GM12878 (cell line): Measurements from ENCODE around the gene MCC. TPM values are rescaled to one million over a fixed set of nuclear protein-coding genes. Genes with fewer than 3 reads are reported as not detected.

Experiments
- ATAC-seq: fragments of 200-7000 bp; cut with Tn5 transposase; 3 replicates; pipeline ENCODE4 v1.9.1; 2020; ENCODE audit warnings: mild to moderate bottlenecking, moderate library complexity
- BruUV-seq: library from RNA; stranded (reverse); fragments of 400-500 nt; replicated peaks from 2 replicates; lab custom pipeline; 2021; lab: Mats Ljungman, UMichigan
- CTCF ChIA-PET: fragments of 300-600 bp; sonication (Branson Sonifier 250); formaldehyde crosslinking; extraction: SDS; loops from one replicate; lab custom pipeline; 2021; ENCODE audit warnings: inconsistent platforms; lab: Yijun Ruan, JAX
- POLR2A ChIA-PET: fragments of 350-600 bp; formaldehyde crosslinking; extraction: SDS; loops from one replicate; lab custom pipeline; 2021; ENCODE audit warnings: inconsistent platforms; lab: Charles Lee
- RAD21 ChIA-PET: fragments of 300-600 bp; sonication (Branson Sonifier 250); formaldehyde crosslinking; loops from one replicate; lab custom pipeline; 2023; ENCODE audit warnings: antibody characterized with exemption; ENCODE audit not compliant: unreplicated experiment; lab: Charles Lee
- SMC1A ChIA-PET: fragments of 300-600 bp; sonication (Branson Sonifier 250); formaldehyde crosslinking; loops from one replicate; lab custom pipeline; 2023; ENCODE audit not compliant: unreplicated experiment, uncharacterized antibody; lab: Charles Lee
- DNase-seq: peaks from one replicate; pipeline ENCODE4 v3.0.0-alpha.2; 2011; ENCODE audit warnings: low read depth, low spot score
- FAIRE-seq: peaks from 3 replicates; lab custom pipeline; 2011; peaks lifted over from hg19 to GRCh38; lab: Jason Lieb, UNC
- H2AFZ ChIP-seq: 2 replicates; pipeline ENCODE4 v1.6.0; 2011; ENCODE audit warnings: low read depth, low read length, control low read depth; ENCODE audit not compliant: control insufficient read depth
- H3K27ac ChIP-seq: 2 replicates; pipeline ENCODE4 v1.5.1; 2011; ENCODE audit warnings: control low read depth; ENCODE audit not compliant: control insufficient read depth, insufficient read depth
- H3K27me3 ChIP-seq, 2 experiments: replicated peaks in 1 of 2; 2 replicates each; pipeline versions ENCODE4 v1.6.0 to v1.6.1; 2011; ENCODE audit warnings: low read length in 1 of 2; ENCODE audit not compliant: control insufficient read depth in 2 of 2, insufficient read depth in 2 of 2
- H3K36me3 ChIP-seq, 2 experiments: 2 replicates each; pipeline ENCODE4 v1.5.1; 2011; ENCODE audit warnings: low read length in 1 of 2; ENCODE audit not compliant: control insufficient read depth in 2 of 2, insufficient read depth in 2 of 2
- H3K4me1 ChIP-seq: 2 replicates; pipeline ENCODE4 v1.6.1; 2011; ENCODE audit warnings: mild to moderate bottlenecking, low read length, moderate library complexity, mixed read lengths; ENCODE audit not compliant: control insufficient read depth, insufficient read depth
- H3K4me2 ChIP-seq: 2 replicates; pipeline ENCODE4 v1.6.0; 2011; ENCODE audit warnings: control low read depth; ENCODE audit not compliant: control insufficient read depth, insufficient read depth
- H3K4me3 ChIP-seq: fragments of 200-600 bp; sonication (generic); 2 replicates; pipeline ENCODE4 v1.5.1; 2016
- H3K79me2 ChIP-seq: 2 replicates; pipeline ENCODE4 v1.6.0; 2011; ENCODE audit warnings: low read length; ENCODE audit not compliant: control insufficient read depth, insufficient read depth
- H3K9ac ChIP-seq: 2 replicates; pipeline ENCODE4 v1.8.0; 2011; ENCODE audit warnings: low read length, control low read depth, mixed read lengths; ENCODE audit not compliant: control insufficient read depth, insufficient read depth
- H3K9me3 ChIP-seq: replicated peaks from 3 replicates; pipeline ENCODE4 v1.5.1; 2011; ENCODE audit warnings: mild to moderate bottlenecking, low read length; ENCODE audit not compliant: control insufficient read depth, insufficient read depth
- H4K20me1 ChIP-seq: 2 replicates; pipeline ENCODE4 v1.6.0; 2011; ENCODE audit not compliant: control insufficient read depth, insufficient read depth
- BRCA1 ChIP-seq: IDR thresholded peaks from 2 replicates; pipeline ENCODE4 v1.6.1; 2011; ENCODE audit warnings: low read depth, low read length, improper control_type of control experiment
- CHD4 ChIP-seq: fragments of 200-600 bp; sonication (generic); IDR thresholded peaks from 2 replicates; pipeline ENCODE4 v1.6.1; 2016; ENCODE audit warnings: mild to moderate bottlenecking
- CTCF ChIP-seq, 3 experiments: IDR thresholded peaks in 2 of 3; conservative IDR thresholded peaks in 1 of 3; 2 replicates each; pipeline ENCODE4 v1.5.1; 2011; ENCODE audit warnings: low read depth in 3 of 3, low read length in 3 of 3, mild to moderate bottlenecking in 3 of 3, control low read depth in 2 of 3, moderate library complexity in 2 of 3, inconsistent platforms in 1 of 3, mixed read lengths in 1 of 3; ENCODE audit not compliant: control insufficient read depth in 2 of 3, insufficient read depth in 1 of 3; ENCODE audit errors: extremely low read depth in 1 of 3
- HCFC1 ChIP-seq: fragments of 150-350 bp; IDR thresholded peaks from 2 replicates; pipeline ENCODE4 v1.6.1; 2014; ENCODE audit warnings: low read length
- JUND ChIP-seq: IDR thresholded peaks from 2 replicates; pipeline ENCODE4 v1.6.1; 2012; ENCODE audit warnings: low read depth, mild to moderate bottlenecking, low read length, improper control_type of control experiment, moderate library complexity
- KAT2A ChIP-seq: conservative IDR thresholded peaks from 2 replicates; pipeline ENCODE4 v1.6.1; 2011; ENCODE audit warnings: low read depth, low read length; ENCODE audit not compliant: control insufficient read depth
- MAX ChIP-seq: IDR thresholded peaks from 2 replicates; pipeline ENCODE4 v1.6.1; 2012; ENCODE audit warnings: low read depth, low read length, improper control_type of control experiment
- MEF2A ChIP-seq: IDR thresholded peaks from 2 replicates; pipeline ENCODE4 v1.6.1; 2011; ENCODE audit warnings: low read depth, mild to moderate bottlenecking, low read length, moderate library complexity; ENCODE audit not compliant: insufficient read depth
- RBBP5 ChIP-seq: fragments of 200-600 bp; sonication (generic); conservative IDR thresholded peaks from 2 replicates; pipeline ENCODE4 v1.6.1; 2016
- RCOR1 ChIP-seq: conservative IDR thresholded peaks from 2 replicates; pipeline ENCODE4 v1.6.1; 2012; ENCODE audit warnings: low read depth, low read length, improper control_type of control experiment
- RUNX3 ChIP-seq: IDR thresholded peaks from 2 replicates; pipeline ENCODE4 v1.6.1; 2012; ENCODE audit warnings: low read length, inconsistent platforms
- TBL1XR1 ChIP-seq: IDR thresholded peaks from 2 replicates; pipeline ENCODE4 v1.6.1; 2012; ENCODE audit warnings: low read depth, low read length, improper control_type of control experiment
- TCF7 ChIP-seq: IDR thresholded peaks from 2 replicates; pipeline ENCODE4 v1.6.1; 2014; ENCODE audit warnings: antibody characterized with exemption, borderline replicate concordance
- ZNF24 ChIP-seq: fragments of 450-650 bp; IDR thresholded peaks from 2 replicates; pipeline ENCODE4 v1.6.1; 2017; ENCODE audit warnings: antibody characterized with exemption, mild to moderate bottlenecking
- WGBS: methylation state at CpG from one replicate; pipeline ENCODE4 v1.1.6; 2016; ENCODE audit warnings: low lambda C conversion rate; ENCODE audit not compliant: insufficient replicate concordance, insufficient coverage; ENCODE audit errors: missing lambda C conversion rate; 5-methylcytosine and 5-hydroxymethylcytosine counted together
- in situ Hi-C: fragments of 300-500 bp; cut with MboI; formaldehyde crosslinking; loops from 9 replicates; pipeline ENCODE4 v1.14.3; 2018; ENCODE audit warnings: mixed read lengths
- intact Hi-C: fragments of 100-400 bp; cut with micrococcal nuclease; formaldehyde crosslinking; loops from one replicate; pipeline ENCODE4 v1.14.2; 2022; ENCODE audit not compliant: unreplicated experiment
- polyA plus RNA-seq, 11 experiments: library from polyadenylated mRNA; depleted of rRNA in 4 of 11; unstranded in 6 of 11; stranded (reverse) in 5 of 11; fragments of >200 nt; fragmentation: Nextera tagmentation in 4 of 11; fragmentation: Illumina TruSeq in 1 of 11; extraction: Ambion mirVana in 4 of 11; extraction: Trizol in 1 of 11; gene quantifications; 1 replicate in 1 of 11; 2 replicates in 10 of 11; pipeline versions ENCODE4 v1.2.1 to v1.2.3, GENCODE V29; 2011 to 2016; ENCODE audit warnings: inconsistent platforms in 2 of 11, missing spikeins in 2 of 11, low read depth in 1 of 11
- total RNA-seq, 4 experiments: library from RNA; depleted of rRNA in 3 of 4; stranded (reverse); fragments of >200 nt in 3 of 4; fragmentation: Illumina TruSeq in 1 of 4; extraction: Trizol in 1 of 4; gene quantifications; 2 replicates each; pipeline versions ENCODE4 v1.2.1 to v1.2.3, GENCODE V29; 2013 to 2021
- TF ChIP-seq, protein P1 (sequence below): fragments of 450-650 bp; IDR thresholded peaks from 2 replicates; pipeline ENCODE4 v1.6.1; 2018; ENCODE audit warnings: mild to moderate bottlenecking, low read depth, moderate library complexity; ENCODE audit not compliant: partially characterized antibody
- TF ChIP-seq, protein P2 (sequence below): IDR thresholded peaks from 2 replicates; pipeline ENCODE4 v1.6.1; 2011; ENCODE audit warnings: borderline replicate concordance, low read depth, mild to moderate bottlenecking, moderate library complexity, low read length; ENCODE audit not compliant: insufficient read depth, poor library complexity, severe bottlenecking

The MCC gene
- total and polyA plus RNA-seq, 10 of the 15 experiments (the other 5 are each of a cell fraction or from before 2014, with no cell fraction given): 0.03 to 0.86 (median 0.16) TPM

- H3K4me1 ChIP-seq: no peaks in the 10 kb centered on the region
- H3K27me3 ChIP-seq: no peaks in the 10 kb centered on the region; a peak in 1 of 4 replicates
- ChIA-PET POLR2A (no interaction called here), CTCF (no interaction called here), RAD21 (no interaction called here), SMC1A (no interaction called here)
- H3K9me3 ChIP-seq: no peaks in the 10 kb centered on the region
- WGBS: 60% methylated on average over 4 of the region's 4 CpGs
- H3K36me3 ChIP-seq: no peaks in the 10 kb centered on the region
- ATAC-seq (no peak), FAIRE-seq (no peak), DNase-seq (no peak)
- BruUV-seq: no TSS peak
- no peaks in the 10 kb centered on the region for H4K20me1 ChIP-seq
- H3K4me2 ChIP-seq: no peak overlapping the region
- no peaks in the 10 kb centered on the region for H3K79me2 ChIP-seq
- in situ Hi-C loops: no loop called here
- H3K9ac ChIP-seq: no peak overlapping the region
- intact Hi-C loops: no loop called here
- H2AFZ ChIP-seq: no peak overlapping the region
- H3K27ac ChIP-seq: no peak overlapping the region
- no peak overlapping the region for H3K4me3 ChIP-seq
- TF ChIP-seq CHD4: no peak
- no peak for TF ChIP-seq KAT2A
- no peak for TF ChIP-seq BRCA1
- TF ChIP-seq RUNX3: no peak
- no peak for TF ChIP-seq MEF2A
- TF ChIP-seq TBL1XR1: no peak
- TF ChIP-seq JUND: no peak
- TF ChIP-seq, protein P1, sequence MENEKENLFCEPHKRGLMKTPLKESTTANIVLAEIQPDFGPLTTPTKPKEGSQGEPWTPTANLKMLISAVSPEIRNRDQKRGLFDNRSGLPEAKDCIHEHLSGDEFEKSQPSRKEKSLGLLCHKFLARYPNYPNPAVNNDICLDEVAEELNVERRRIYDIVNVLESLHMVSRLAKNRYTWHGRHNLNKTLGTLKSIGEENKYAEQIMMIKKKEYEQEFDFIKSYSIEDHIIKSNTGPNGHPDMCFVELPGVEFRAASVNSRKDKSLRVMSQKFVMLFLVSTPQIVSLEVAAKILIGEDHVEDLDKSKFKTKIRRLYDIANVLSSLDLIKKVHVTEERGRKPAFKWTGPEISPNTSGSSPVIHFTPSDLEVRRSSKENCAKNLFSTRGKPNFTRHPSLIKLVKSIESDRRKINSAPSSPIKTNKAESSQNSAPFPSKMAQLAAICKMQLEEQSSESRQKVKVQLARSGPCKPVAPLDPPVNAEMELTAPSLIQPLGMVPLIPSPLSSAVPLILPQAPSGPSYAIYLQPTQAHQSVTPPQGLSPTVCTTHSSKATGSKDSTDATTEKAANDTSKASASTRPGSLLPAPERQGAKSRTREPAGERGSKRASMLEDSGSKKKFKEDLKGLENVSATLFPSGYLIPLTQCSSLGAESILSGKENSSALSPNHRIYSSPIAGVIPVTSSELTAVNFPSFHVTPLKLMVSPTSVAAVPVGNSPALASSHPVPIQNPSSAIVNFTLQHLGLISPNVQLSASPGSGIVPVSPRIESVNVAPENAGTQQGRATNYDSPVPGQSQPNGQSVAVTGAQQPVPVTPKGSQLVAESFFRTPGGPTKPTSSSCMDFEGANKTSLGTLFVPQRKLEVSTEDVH: no peak
- TF ChIP-seq HCFC1: no peak
- no peak for TF ChIP-seq ZNF24
- TF ChIP-seq, protein P2, sequence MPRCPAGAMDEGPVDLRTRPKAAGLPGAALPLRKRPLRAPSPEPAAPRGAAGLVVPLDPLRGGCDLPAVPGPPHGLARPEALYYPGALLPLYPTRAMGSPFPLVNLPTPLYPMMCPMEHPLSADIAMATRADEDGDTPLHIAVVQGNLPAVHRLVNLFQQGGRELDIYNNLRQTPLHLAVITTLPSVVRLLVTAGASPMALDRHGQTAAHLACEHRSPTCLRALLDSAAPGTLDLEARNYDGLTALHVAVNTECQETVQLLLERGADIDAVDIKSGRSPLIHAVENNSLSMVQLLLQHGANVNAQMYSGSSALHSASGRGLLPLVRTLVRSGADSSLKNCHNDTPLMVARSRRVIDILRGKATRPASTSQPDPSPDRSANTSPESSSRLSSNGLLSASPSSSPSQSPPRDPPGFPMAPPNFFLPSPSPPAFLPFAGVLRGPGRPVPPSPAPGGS: no peak
- no peak for TF ChIP-seq CTCF (IDR thresholded peaks at IDR 0.05 in 2 of 3, conservative IDR thresholded peaks at IDR 0.05 in 1 of 3; ENCODE audit: control insufficient read depth in 2 of 3, extremely low read depth in 1 of 3, insufficient read depth in 1 of 3, low read depth in 3 of 3, low read length in 3 of 3)
- TF ChIP-seq MAX: no peak
- no peak for TF ChIP-seq RCOR1
- no peak for TF ChIP-seq TCF7
- TF ChIP-seq RBBP5: no peak
These were observed 395.6 kb downstream of the MCC start for GRCh38 chr5:113092683-113093082.
